Panc1 (cell line): ENCODE measurements around the gene LRCH1. TPM values are rescaled to one million over a fixed set of nuclear protein-coding genes. Genes with fewer than 3 reads are reported as not detected.

Source experiments
- ATAC-seq: fragments of 200-7000 bp; cut with Tn5 transposase; 2 replicates; pipeline ENCODE4 v1.9.1; 2020; ENCODE audit warnings: mild to moderate bottlenecking, moderate library complexity
- BruUV-seq: library from RNA; stranded (reverse); fragments of 400-500 nt; replicated peaks from 2 replicates; lab custom pipeline; 2021; lab: Mats Ljungman, UMichigan
- CTCF ChIA-PET: fragments of 300-600 bp; sonication (Branson Sonifier 250); formaldehyde crosslinking; loops from one replicate; lab custom pipeline; 2022; ENCODE audit warnings: antibody characterized with exemption; lab: Charles Lee
- POLR2A ChIA-PET: fragments of 300-600 bp; sonication (Branson Sonifier 250); formaldehyde crosslinking; loops from one replicate; lab custom pipeline; 2022; ENCODE audit warnings: antibody characterized with exemption; lab: Charles Lee
- DNase-seq: peaks from one replicate; pipeline ENCODE4 v3.0.0-alpha.2; 2010; ENCODE audit warnings: low read depth, low spot score
- H3K27ac ChIP-seq: 2 replicates; pipeline ENCODE4 v1.5.1; 2011; ENCODE audit warnings: mild to moderate bottlenecking, low read length, inconsistent platforms
- H3K27me3 ChIP-seq: fragments of 200-500 bp; sonication (Bioruptor generic); 2 replicates; pipeline ENCODE4 v1.6.0; 2014; ENCODE audit warnings: low read length, inconsistent platforms; ENCODE audit not compliant: control insufficient read depth, insufficient read depth
- H3K36me3 ChIP-seq: fragments of 200-500 bp; sonication (Bioruptor generic); 2 replicates; pipeline ENCODE4 v1.5.1; 2014; ENCODE audit warnings: inconsistent platforms, mild to moderate bottlenecking, low read length, moderate library complexity; ENCODE audit not compliant: control insufficient read depth, insufficient read depth
- H3K4me1 ChIP-seq: 2 replicates; pipeline ENCODE4 v1.5.1; 2011; ENCODE audit warnings: inconsistent platforms, mild to moderate bottlenecking, low read length, moderate library complexity; ENCODE audit not compliant: control insufficient read depth, insufficient read depth
- H3K4me3 ChIP-seq, 2 experiments: 2 replicates each; pipeline ENCODE4 v1.5.1; 2011 to 2012; ENCODE audit warnings: low read depth in 2 of 2, low read length in 2 of 2, mild to moderate bottlenecking in 2 of 2, inconsistent platforms in 1 of 2, moderate library complexity in 1 of 2
- H3K9me3 ChIP-seq: fragments of 200-500 bp; sonication (Bioruptor generic); 2 replicates; pipeline ENCODE4 v1.5.1; 2014; ENCODE audit warnings: low read depth, mild to moderate bottlenecking, inconsistent platforms, low read length, moderate library complexity; ENCODE audit not compliant: control insufficient read depth, insufficient read depth
- CTCF ChIP-seq: fragments of 450-650 bp; IDR thresholded peaks from 2 replicates; pipeline ENCODE4 v1.5.1; 2017; ENCODE audit warnings: mild to moderate bottlenecking
- POLR2AphosphoS5 ChIP-seq: IDR thresholded peaks from 2 replicates; pipeline ENCODE4 v1.6.1; 2012; ENCODE audit warnings: mild to moderate bottlenecking, low read depth, low read length, moderate library complexity
- REST ChIP-seq, 2 experiments: IDR thresholded peaks; 2 replicates each; pipeline ENCODE4 v1.6.1; 2011 to 2012; ENCODE audit warnings: low read depth in 2 of 2, control low read depth in 1 of 2, low read length in 1 of 2, mild to moderate bottlenecking in 1 of 2, moderate library complexity in 1 of 2; ENCODE audit not compliant: insufficient read depth in 1 of 2
- SIN3A ChIP-seq: IDR thresholded peaks from 2 replicates; pipeline ENCODE4 v1.6.1; 2012; ENCODE audit warnings: low read depth, mild to moderate bottlenecking, low read length, moderate library complexity, borderline replicate concordance; ENCODE audit not compliant: insufficient read depth
- TCF7L2 ChIP-seq: IDR thresholded peaks from 2 replicates; pipeline ENCODE4 v1.6.1; 2011; ENCODE audit warnings: mild to moderate bottlenecking, low read depth, low read length, inconsistent platforms
- in situ Hi-C: cut with HindIII; loops from 2 replicates; pipeline ENCODE4 v1.10.0; 2016; ENCODE audit warnings: low sequenced_read_pairs, low pct_unique_long_range_greater_than_20kb
- intact Hi-C: fragments of 100-400 bp; cut with micrococcal nuclease; formaldehyde crosslinking; loops from one replicate; pipeline ENCODE4 v1.10.0; 2022; ENCODE audit not compliant: unreplicated experiment
- total RNA-seq: library from RNA; stranded (reverse); gene quantifications from one replicate; pipeline ENCODE4 v1.2.1, GENCODE V29; 2021; ENCODE audit not compliant: unreplicated experiment

LRCH1 gene
- total RNA-seq, 1 experiment from 2014 or later: 7.9 TPM

DNA sequence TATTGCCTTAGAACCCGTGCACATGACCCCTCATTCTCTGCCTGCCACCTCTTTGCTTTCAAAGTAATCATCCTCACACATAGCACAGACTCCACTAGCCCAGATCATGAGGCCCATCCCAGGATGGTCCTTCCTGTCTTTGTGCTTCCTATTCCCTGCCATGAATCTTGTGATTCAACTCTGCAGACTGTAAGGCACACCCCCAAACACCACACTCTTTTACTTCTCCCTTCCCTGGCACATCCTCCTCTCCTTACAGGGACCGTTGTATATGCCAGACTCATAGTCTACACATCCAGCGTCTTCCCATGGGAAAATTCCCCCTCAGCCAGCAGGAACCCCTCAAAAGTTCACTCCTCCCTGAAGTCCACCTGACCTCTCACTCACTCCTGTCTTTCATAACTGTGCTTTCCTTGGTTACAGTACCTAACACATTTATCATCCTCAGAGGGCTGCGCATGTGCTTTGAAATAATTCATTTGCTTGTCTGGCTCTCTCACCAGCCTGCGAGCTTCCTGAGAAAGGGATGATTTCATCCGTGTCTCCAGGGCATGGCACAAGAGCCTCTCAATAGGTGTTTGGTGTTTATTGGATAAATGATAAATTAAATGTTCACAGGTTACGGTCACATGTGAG lies 26.8 kb upstream of the LRCH1 start:
- no peak for DNase-seq
- Histone ChIP-seq H3K4me1 (no peaks in the 10 kb centered on the region), H3K27me3 (no peaks in the 10 kb centered on the region), H3K9me3 (no peaks in the 10 kb centered on the region), H3K27ac (no peak overlapping the region), H3K36me3 (no peaks in the 10 kb centered on the region), H3K4me3 (no peak overlapping the region)
- ATAC-seq: no peak
- CTCF ChIA-PET: no interaction called here
- no TSS peak for BruUV-seq
- POLR2A ChIA-PET: no interaction called here
- no peak for TF ChIP-seq CTCF
- intact Hi-C loops: no loop called here
- in situ Hi-C loops: no loop called here

- DNase-seq: no peak
- Histone ChIP-seq H3K36me3 (no peaks in the 10 kb centered on the region), H3K27ac (no peak overlapping the region), H3K4me1 (no peaks in the 10 kb centered on the region), H3K9me3 (no peaks in the 10 kb centered on the region), H3K27me3 (no peaks in the 10 kb centered on the region), H3K4me3 (no peak overlapping the region)
- ATAC-seq: no peak
- no peak for TF ChIP-seq POLR2AphosphoS5
- no peak for TF ChIP-seq TCF7L2
- no peak for TF ChIP-seq SIN3A
- no peak for TF ChIP-seq REST (IDR thresholded peaks at IDR 0.05; ENCODE audit: insufficient read depth in 1 of 2, low read depth in 2 of 2, low read length in 1 of 2)
- TF ChIP-seq CTCF: no peak
- intact Hi-C loops (no loop called here), in situ Hi-C loops (no loop called here)
- CTCF ChIA-PET: no interaction called here
- POLR2A ChIA-PET: no interaction called here
- no TSS peak for BruUV-seq
Measured at GRCh38 chr13:46526740-46527139, 26.2 kb upstream of the LRCH1 start.
